PC-3 (cell line): ENCODE results near the gene CHFR. TPM values are rescaled to one million over a fixed set of nuclear protein-coding genes. Genes with fewer than 3 reads are reported as not detected.
"Not testable (repeated sequence)": the region's sequence is repeated elsewhere in the genome, so short reads cannot be mapped to it uniquely, and the experiment has no call there.

ENCODE experiments used
- ATAC-seq: fragments of 200-7000 bp; cut with Tn5 transposase; 2 replicates; pipeline ENCODE4 v1.9.1; 2020; ENCODE audit warnings: mild to moderate bottlenecking, moderate library complexity
- BruUV-seq: library from RNA; stranded (reverse); fragments of 400-500 nt; replicated peaks from 2 replicates; lab custom pipeline; 2021; lab: Mats Ljungman, UMichigan
- CTCF ChIA-PET: fragments of 300-600 bp; sonication (Branson Sonifier 250); formaldehyde crosslinking; loops from one replicate; lab custom pipeline; 2022; ENCODE audit warnings: antibody characterized with exemption; lab: Charles Lee
- POLR2A ChIA-PET: fragments of 300-600 bp; sonication (Branson Sonifier 250); formaldehyde crosslinking; loops from one replicate; lab custom pipeline; 2022; ENCODE audit warnings: antibody characterized with exemption; ENCODE audit not compliant: unreplicated experiment; lab: Charles Lee
- DNase-seq: peaks from one replicate; pipeline ENCODE4 v3.0.0-alpha.2; 2015
- H2AFZ ChIP-seq: fragments of 300-600 bp; sonication (generic); 2 replicates; pipeline ENCODE4 v1.6.0; 2016; ENCODE audit warnings: antibody characterized with exemption, low read length
- H3F3A ChIP-seq: fragments of 300-600 bp; sonication (generic); one replicate; pipeline ENCODE4 v1.6.0; 2017; ENCODE audit warnings: antibody characterized with exemption, low read length, control low read depth, mild to moderate bottlenecking; ENCODE audit not compliant: unreplicated experiment
- H3K27ac ChIP-seq: fragments of 300-600 bp; sonication (generic); 2 replicates; pipeline ENCODE4 v1.5.1; 2016; ENCODE audit warnings: mild to moderate bottlenecking, low read length
- H3K27me3 ChIP-seq: fragments of 300-600 bp; sonication (generic); 2 replicates; pipeline ENCODE4 v1.6.1; 2016; ENCODE audit warnings: low read length, mixed read lengths
- H3K36me3 ChIP-seq: fragments of 300-600 bp; sonication (generic); 2 replicates; pipeline ENCODE4 v1.6.1; 2016; ENCODE audit warnings: low read depth, mixed run types, low read length, mixed read lengths
- H3K4me1 ChIP-seq: fragments of 300-600 bp; sonication (generic); 2 replicates; pipeline ENCODE4 v1.5.1; 2016; ENCODE audit warnings: low read length; ENCODE audit not compliant: insufficient read depth
- H3K4me2 ChIP-seq: fragments of 300-600 bp; sonication (generic); 2 replicates; pipeline ENCODE4 v1.6.0; 2016; ENCODE audit warnings: low read length
- H3K4me3 ChIP-seq: fragments of 300-600 bp; sonication (generic); 2 replicates; pipeline ENCODE4 v1.5.1; 2016; ENCODE audit warnings: mild to moderate bottlenecking, low read length, mixed read lengths
- H3K79me2 ChIP-seq: fragments of 300-600 bp; sonication (generic); 2 replicates; pipeline ENCODE4 v1.6.1; 2017; ENCODE audit warnings: low read length, mixed read lengths
- H3K9ac ChIP-seq: fragments of 300-600 bp; sonication (generic); 2 replicates; pipeline ENCODE4 v1.6.0; 2016; ENCODE audit warnings: mild to moderate bottlenecking, low read length
- H3K9me2 ChIP-seq: fragments of 300-600 bp; sonication (generic); replicated peaks from 2 replicates; pipeline ENCODE4 v1.6.1; 2016; ENCODE audit warnings: mixed run types, low read length, mixed read lengths
- H3K9me3 ChIP-seq: fragments of 300-600 bp; sonication (generic); 2 replicates; pipeline ENCODE4 v1.6.1; 2016; ENCODE audit warnings: low read length, mixed read lengths
- H4K20me1 ChIP-seq: fragments of 300-600 bp; sonication (generic); 2 replicates; pipeline ENCODE4 v1.6.1; 2016; ENCODE audit warnings: low read length, mixed read lengths
- EZH2 ChIP-seq: fragments of 300-600 bp; sonication (generic); IDR thresholded peaks from one replicate; pipeline ENCODE4 v1.6.1; 2017; ENCODE audit warnings: antibody characterized with exemption, mild to moderate bottlenecking, low read length; ENCODE audit not compliant: unreplicated experiment
- EZH2phosphoT487 ChIP-seq: fragments of 300-600 bp; sonication (generic); IDR thresholded peaks from 2 replicates; pipeline ENCODE4 v1.6.1; 2018; ENCODE audit warnings: mild to moderate bottlenecking, antibody characterized with exemption, low read length, borderline replicate concordance
- intact Hi-C: fragments of 100-400 bp; cut with micrococcal nuclease; formaldehyde crosslinking; loops from 2 replicates; pipeline ENCODE4 v1.9.0; 2023
- total RNA-seq: library from RNA; depleted of rRNA; stranded (reverse); fragments of >200 nt; gene quantifications from 2 replicates; pipeline ENCODE4 v1.2.3, GENCODE V29; 2014
- TF ChIP-seq, protein P1 (sequence below): fragments of 300-600 bp; sonication (generic); conservative IDR thresholded peaks from 2 replicates; pipeline ENCODE4 v1.5.1; 2017; ENCODE audit warnings: antibody characterized with exemption, low read depth, mild to moderate bottlenecking, low read length

CHFR gene
- total RNA-seq, 1 experiment from 2014 or later: 23.3 TPM

DNA sequence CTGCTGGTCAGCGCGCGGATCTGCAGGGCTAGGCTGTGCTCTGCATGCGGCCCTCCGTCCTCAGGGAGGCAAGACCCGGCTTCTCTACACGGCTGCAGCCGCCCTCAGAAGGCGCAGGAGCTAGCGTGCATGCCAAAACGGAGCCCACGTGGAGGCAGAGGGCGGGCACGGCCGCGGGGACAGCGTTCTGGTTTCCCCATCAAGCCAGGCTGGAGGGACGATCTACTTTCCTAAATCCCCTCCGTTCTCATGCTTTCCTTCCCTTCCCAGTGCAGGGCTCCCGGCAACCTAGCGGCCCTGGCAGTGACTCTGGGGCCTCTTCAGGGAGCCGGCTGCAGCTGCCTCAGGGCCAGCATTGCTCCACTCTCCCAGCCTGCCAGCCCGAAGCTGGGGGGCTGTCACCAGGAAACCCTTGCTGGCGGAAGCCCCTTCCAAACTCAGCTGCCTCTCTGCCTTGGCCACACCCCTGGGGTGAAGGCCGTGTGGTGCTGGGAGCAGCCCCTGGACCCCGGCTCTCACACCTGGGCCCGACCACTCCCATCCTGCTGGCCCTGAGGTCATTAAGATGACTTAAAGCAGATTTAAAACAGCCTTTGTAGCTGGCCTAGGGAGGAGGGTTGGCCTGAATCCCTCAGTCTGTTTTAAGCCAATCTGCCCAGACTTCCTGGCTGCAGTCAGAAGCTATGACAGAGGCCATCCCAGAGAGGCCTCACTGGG lies 49.6 kb downstream of the CHFR start:
- Histone ChIP-seq H3K27me3 (no peaks in the 10 kb centered on the region), H3K9me3 (no peaks in the 10 kb centered on the region), H4K20me1 (no peaks in the 10 kb centered on the region), H3K36me3 (peaks cover 13% of the 10 kb centered on the region), H3K4me3 (no peak overlapping the region), H3K27ac (no peak overlapping the region), H3K4me1 (no peaks in the 10 kb centered on the region), H2AFZ (no peak overlapping the region), H3K79me2 (no peaks in the 10 kb centered on the region), H3K9me2 (no peaks in the 10 kb centered on the region), H3K4me2 (no peak overlapping the region), H3K9ac (no peak overlapping the region), H3F3A (no peaks in the 10 kb centered on the region)
- intact Hi-C loops: no loop called here
- ChIA-PET POLR2A (no interaction called here), CTCF (no interaction called here)
- TF ChIP-seq EZH2 (no peak), EZH2phosphoT487 (no peak)
- TF ChIP-seq, protein P1, sequence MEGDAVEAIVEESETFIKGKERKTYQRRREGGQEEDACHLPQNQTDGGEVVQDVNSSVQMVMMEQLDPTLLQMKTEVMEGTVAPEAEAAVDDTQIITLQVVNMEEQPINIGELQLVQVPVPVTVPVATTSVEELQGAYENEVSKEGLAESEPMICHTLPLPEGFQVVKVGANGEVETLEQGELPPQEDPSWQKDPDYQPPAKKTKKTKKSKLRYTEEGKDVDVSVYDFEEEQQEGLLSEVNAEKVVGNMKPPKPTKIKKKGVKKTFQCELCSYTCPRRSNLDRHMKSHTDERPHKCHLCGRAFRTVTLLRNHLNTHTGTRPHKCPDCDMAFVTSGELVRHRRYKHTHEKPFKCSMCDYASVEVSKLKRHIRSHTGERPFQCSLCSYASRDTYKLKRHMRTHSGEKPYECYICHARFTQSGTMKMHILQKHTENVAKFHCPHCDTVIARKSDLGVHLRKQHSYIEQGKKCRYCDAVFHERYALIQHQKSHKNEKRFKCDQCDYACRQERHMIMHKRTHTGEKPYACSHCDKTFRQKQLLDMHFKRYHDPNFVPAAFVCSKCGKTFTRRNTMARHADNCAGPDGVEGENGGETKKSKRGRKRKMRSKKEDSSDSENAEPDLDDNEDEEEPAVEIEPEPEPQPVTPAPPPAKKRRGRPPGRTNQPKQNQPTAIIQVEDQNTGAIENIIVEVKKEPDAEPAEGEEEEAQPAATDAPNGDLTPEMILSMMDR: no peak
- no TSS peak for BruUV-seq
- no peak; the same call in 1 of the 2 replicates for ATAC-seq
- DNase-seq: no peak

DNA sequence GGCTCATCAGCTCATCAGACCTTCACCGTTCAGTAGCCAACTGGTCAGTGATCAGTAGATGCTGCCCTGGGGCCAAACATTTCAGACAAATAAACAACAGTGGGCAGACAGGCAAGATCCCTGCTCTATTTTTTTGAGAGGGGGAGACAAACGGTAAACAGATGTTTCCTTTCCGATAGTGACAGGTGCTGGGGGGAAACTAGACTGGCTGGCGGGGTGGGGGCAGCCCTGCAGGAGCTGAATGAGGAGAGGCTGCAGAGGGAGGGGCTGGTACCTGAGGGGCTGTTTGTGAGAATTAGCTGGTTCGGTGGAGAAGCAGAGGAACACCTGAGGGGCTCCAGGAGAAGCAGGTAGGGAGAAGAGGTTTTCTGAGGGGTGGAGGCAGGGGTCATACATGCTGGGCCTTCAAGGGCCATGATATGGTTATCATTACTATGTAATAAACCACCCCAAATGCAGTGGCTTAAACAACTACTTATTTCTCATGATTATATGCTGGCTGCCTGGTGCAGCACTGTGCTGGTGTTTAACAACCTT lies 50.5 kb downstream of the CHFR start:
- ChIA-PET CTCF (no interaction called here), POLR2A (no interaction called here)
- BruUV-seq: no TSS peak
- no peaks in the 10 kb centered on the region for H3K4me1 ChIP-seq
- H3K9me3 ChIP-seq: no peaks in the 10 kb centered on the region
- H3K4me2 ChIP-seq: no peak overlapping the region
- H3K9ac ChIP-seq: no peak overlapping the region
- H3K79me2 ChIP-seq: no peaks in the 10 kb centered on the region
- H3K4me3 ChIP-seq: no peak overlapping the region
- no peaks in the 10 kb centered on the region for H4K20me1 ChIP-seq
- H3F3A ChIP-seq: no peaks in the 10 kb centered on the region
- H3K27ac ChIP-seq: no peak overlapping the region
- peaks cover 13% of the 10 kb centered on the region for H3K36me3 ChIP-seq
- H3K9me2 ChIP-seq: no peaks in the 10 kb centered on the region
- TF ChIP-seq EZH2: no peak
- no peak for TF ChIP-seq EZH2phosphoT487
- TF ChIP-seq, protein P1: no peak
- H3K27me3 ChIP-seq: no peaks in the 10 kb centered on the region
- intact Hi-C loops: no loop called here
- no peak overlapping the region for H2AFZ ChIP-seq
- no peak for DNase-seq
- peak; percentile 18; the same call in 1 of the 2 replicates for ATAC-seq

DNA sequence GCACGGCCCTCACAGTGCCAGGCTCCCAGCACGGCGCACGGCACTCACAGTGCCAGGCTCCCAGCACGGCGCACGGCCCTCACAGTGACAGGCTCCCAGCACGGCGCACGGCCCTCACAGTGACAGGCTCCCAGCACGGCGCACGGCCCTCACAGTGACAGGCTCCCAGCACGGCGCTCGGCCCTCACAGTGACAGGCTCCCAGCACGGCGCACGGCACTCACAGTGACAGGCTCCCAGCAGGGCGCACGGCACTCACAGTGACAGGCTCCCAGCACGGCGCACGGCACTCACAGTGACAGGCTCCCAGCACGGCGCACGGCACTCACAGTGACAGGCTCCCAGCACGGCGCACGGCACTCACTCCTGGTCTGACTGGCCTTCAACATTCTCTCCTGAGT lies 51.2 kb downstream of the CHFR start:
- H2AFZ ChIP-seq, DNase-seq, H3F3A ChIP-seq, H3K9ac ChIP-seq, BruUV-seq, H3K9me3 ChIP-seq, H4K20me1 ChIP-seq, ATAC-seq, H3K27ac ChIP-seq, H3K9me2 ChIP-seq, POLR2A ChIA-PET, CTCF ChIA-PET, H3K4me2 ChIP-seq, H3K4me1 ChIP-seq, H3K79me2 ChIP-seq, H3K4me3 ChIP-seq, H3K27me3 ChIP-seq, intact Hi-C loops: not testable (repeated sequence)
- peaks cover 14% of the 10 kb centered on the region for H3K36me3 ChIP-seq
